GM12874 (cell line): ENCODE results near the gene SLC9A3.

Experiments used
- CTCF ChIP-seq: IDR thresholded peaks from 2 replicates; pipeline ENCODE4 v1.5.1; 2011; ENCODE audit warnings: low read depth, mild to moderate bottlenecking, control low read depth, low read length, moderate library complexity; ENCODE audit not compliant: insufficient read depth

Gene SLC9A3

GRCh38 chr5:439636-440035 lies 84.6 kb downstream of the SLC9A3 start:
- no peak for TF ChIP-seq CTCF

- TF ChIP-seq CTCF, result no peak
These were observed 85.1 kb downstream of the SLC9A3 start for GRCh38 chr5:439181-439580.

GRCh38 chr5:438481-438981 lies 85.7 kb downstream of the SLC9A3 start:
- TF ChIP-seq CTCF, result no peak

- no peak for TF ChIP-seq CTCF
These were observed 86.9 kb downstream of the SLC9A3 start for GRCh38 chr5:437281-437771.

GRCh38 chr5:436641-436975 lies 87.6 kb downstream of the SLC9A3 start:
- no peak for TF ChIP-seq CTCF

- 0 out of 2 replicates have a peak, but pooled peaks have one; percentile 24 for TF ChIP-seq CTCF
These were observed 88.1 kb downstream of the SLC9A3 start for GRCh38 chr5:435961-436640.

GRCh38 chr5:435156-435790 lies 89.0 kb downstream of the SLC9A3 start:
- TF ChIP-seq CTCF, result no peak
